Esophagus muscularis mucosa (tissue), 4 donors: Measurements from ENCODE around the gene MAPKAP1. TPM values are rescaled to one million over a fixed set of nuclear protein-coding genes. Genes with fewer than 3 reads are reported as not detected.

Source experiments
- DNase-seq: peaks from one replicate; pipeline ENCODE4 v3.0.0-alpha.2; 2017; ENCODE audit errors: extremely low spot score
- H3K27ac ChIP-seq, 4 donors: fragments of 200-600 bp; sonication (generic); replicated peaks in 1 of 4; 1 replicate in 3 of 4; 2 replicates in 1 of 4; pipeline ENCODE4 v1.5.1; 2016 to 2019; ENCODE audit warnings: mild to moderate bottlenecking in 1 of 4
- H3K27me3 ChIP-seq, 4 donors: fragments of 200-600 bp; sonication (generic); one replicate each; pipeline versions ENCODE4 v1.5.1 to v1.6.0; 2016 to 2019
- H3K36me3 ChIP-seq, 4 donors: fragments of 200-600 bp; sonication (generic); one replicate each; pipeline ENCODE4 v1.5.1; 2016 to 2019
- H3K4me1 ChIP-seq, 4 donors: fragments of 200-600 bp; sonication (generic); one replicate each; pipeline ENCODE4 v1.5.1; 2016 to 2019
- H3K4me3 ChIP-seq, 4 donors: fragments of 200-600 bp; sonication (generic); 1 replicate in 2 of 4; 2 replicates in 2 of 4; pipeline ENCODE4 v1.5.1; 2016 to 2019; ENCODE audit warnings: mild to moderate bottlenecking in 4 of 4, moderate library complexity in 1 of 4
- H3K9me3 ChIP-seq, 4 donors: fragments of 200-600 bp; sonication (generic); 1 replicate in 3 of 4; 2 replicates in 1 of 4; pipeline ENCODE4 v1.5.1; 2016 to 2019
- CTCF ChIP-seq, 3 experiments: fragments of 200-600 bp in 2 of 3; fragments of 450-650 bp in 1 of 3; sonication (generic) in 2 of 3; IDR thresholded peaks; one replicate each; pipeline ENCODE4 v1.5.1; 2017 to 2019; ENCODE audit warnings: antibody characterized with exemption in 3 of 3, mild to moderate bottlenecking in 2 of 3, moderate library complexity in 1 of 3
- EP300 ChIP-seq: sonication (generic); formaldehyde crosslinking; IDR thresholded peaks from one replicate; pipeline ENCODE4 v1.6.1; 2017; ENCODE audit warnings: antibody characterized with exemption
- POLR2A ChIP-seq: fragments of 450-650 bp; IDR thresholded peaks from one replicate; pipeline ENCODE4 v1.6.1; 2017; ENCODE audit warnings: antibody characterized with exemption, moderate library complexity, mild to moderate bottlenecking, low read depth
- POLR2AphosphoS5 ChIP-seq, 2 donors: sonication (generic); formaldehyde crosslinking; IDR thresholded peaks; one replicate each; pipeline ENCODE4 v1.6.1; 2017; ENCODE audit warnings: antibody characterized with exemption in 2 of 2
- WGBS: methylation state at CpG from one replicate; pipeline ENCODE4 v1.1.5; 2018; 5-methylcytosine and 5-hydroxymethylcytosine counted together
- intact Hi-C: fragments of 100-400 bp; cut with DNase I; formaldehyde crosslinking; loops from one replicate; pipeline ENCODE4 v1.15.1; 2023
- total RNA-seq, 4 donors: library from RNA; depleted of rRNA; stranded (reverse); fragments of >200 nt; gene quantifications; one replicate each; pipeline versions ENCODE4 v1.1.0 to v1.2.1, GENCODE V29; 2016

MAPKAP1 gene
- total RNA-seq, 4 donors from 2014 or later: 84.3 to 103 (median 93.4) TPM

DNA sequence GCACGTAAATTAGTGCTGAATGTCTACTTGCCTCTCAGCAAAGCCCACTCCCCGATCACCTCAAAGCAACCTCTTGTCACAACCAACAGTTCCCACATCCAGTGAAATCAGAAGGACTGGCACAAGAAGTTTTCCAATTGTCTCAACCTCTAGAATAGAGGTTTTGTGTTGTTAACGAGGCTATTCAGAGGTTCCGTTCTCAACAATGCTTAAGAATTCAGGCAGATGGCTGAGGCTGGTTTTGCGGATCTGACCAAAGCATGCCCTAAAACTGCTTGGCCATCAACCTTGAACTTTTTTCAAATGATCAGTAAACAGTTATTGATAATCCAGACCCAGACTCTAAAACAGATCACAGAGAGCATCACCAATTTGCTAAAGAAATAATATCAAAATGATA, 52.9 kb downstream of the MAPKAP1 start:
- TF ChIP-seq CTCF (IDR thresholded peaks at IDR 0.05) (no peak), EP300 (no peak), POLR2AphosphoS5 (IDR thresholded peaks at IDR 0.05) (no peak), POLR2A (no peak)
- WGBS: 78% methylated on average over 5 of the region's 5 CpGs
- no peaks in the 10 kb centered on the region for H3K9me3 ChIP-seq
- no peak overlapping the region for H3K27ac ChIP-seq
- H3K36me3 ChIP-seq: no peaks in the 10 kb centered on the region
- intact Hi-C loops: no loop called here
- H3K4me1 ChIP-seq: peaks cover 5 to 36% (median 20%) of the 10 kb centered on the region in 4 donors
- H3K4me3 ChIP-seq: no peak overlapping the region
- DNase-seq: no peak
- no peaks in the 10 kb centered on the region for H3K27me3 ChIP-seq

GRCh38 chr9:125653325-125653724, 53.7 kb downstream of the MAPKAP1 start:
- H3K4me3 ChIP-seq: no peak overlapping the region
- intact Hi-C loops: no loop called here
- whole genome bisulfite sequencing: 98% methylated on average over 3 of the region's 3 CpGs
- no peaks in the 10 kb centered on the region for H3K27me3 ChIP-seq
- H3K9me3 ChIP-seq: no peaks in the 10 kb centered on the region
- no peaks in the 10 kb centered on the region for H3K36me3 ChIP-seq
- DNase-seq: no peak
- TF ChIP-seq CTCF (IDR thresholded peaks at IDR 0.05) (no peak), EP300 (no peak), POLR2AphosphoS5 (IDR thresholded peaks at IDR 0.05) (no peak), POLR2A (no peak)
- H3K4me1 ChIP-seq: peaks cover 5 to 38% (median 20%) of the 10 kb centered on the region in 4 donors
- H3K27ac ChIP-seq: no peak overlapping the region

DNA sequence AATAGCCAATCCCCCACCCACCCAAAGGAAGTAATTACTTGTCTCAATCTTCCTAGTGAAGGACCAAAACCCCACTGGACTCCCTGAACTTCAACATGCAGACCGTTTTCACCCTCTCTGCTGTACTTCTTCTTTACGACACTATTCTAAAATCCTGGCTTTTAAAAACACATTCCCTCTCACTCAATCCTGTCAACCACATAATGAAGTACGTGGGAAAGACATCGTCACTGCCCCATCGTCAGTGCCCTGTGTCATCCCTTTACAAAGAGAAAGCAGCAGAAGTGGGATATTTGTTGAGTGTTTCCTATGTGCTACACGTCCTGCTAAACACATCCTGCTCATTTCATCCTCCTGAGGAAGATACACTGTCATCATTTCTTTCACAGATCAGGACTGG, 54.2 kb downstream of the MAPKAP1 start:
- intact Hi-C loops: no loop called here
- WGBS: 77% methylated on average over 6 of the region's 6 CpGs

GRCh38 chr9:125652233-125652594, 54.8 kb downstream of the MAPKAP1 start:
- no peak for DNase-seq
- Histone ChIP-seq H3K27me3 (no peaks in the 10 kb centered on the region), H3K27ac (no peak overlapping the region), H3K4me3 (no peak overlapping the region), H3K4me1 (peaks cover 8 to 42% (median 27%) of the 10 kb centered on the region in 4 donors), H3K36me3 (no peaks in the 10 kb centered on the region), H3K9me3 (no peaks in the 10 kb centered on the region)
- 70% methylated on average over 2 of the region's 2 CpGs for WGBS
- TF ChIP-seq POLR2A (no peak), EP300 (no peak), POLR2AphosphoS5 (IDR thresholded peaks at IDR 0.05) (no peak), CTCF (IDR thresholded peaks at IDR 0.05) (no peak)
- intact Hi-C loops: no loop called here

More for the DNA sequence above, 54.2 kb downstream of the MAPKAP1 start:
- Histone ChIP-seq H3K27me3 (no peaks in the 10 kb centered on the region), H3K36me3 (no peaks in the 10 kb centered on the region), H3K27ac (no peak overlapping the region), H3K9me3 (no peaks in the 10 kb centered on the region), H3K4me3 (no peak overlapping the region), H3K4me1 (peaks cover 5 to 38% (median 22%) of the 10 kb centered on the region in 4 donors)
- no peak for TF ChIP-seq EP300
- TF ChIP-seq CTCF (IDR thresholded peaks at IDR 0.05): no peak
- TF ChIP-seq POLR2AphosphoS5 (IDR thresholded peaks at IDR 0.05): no peak
- no peak for TF ChIP-seq POLR2A
- DNase-seq: no peak

DNA sequence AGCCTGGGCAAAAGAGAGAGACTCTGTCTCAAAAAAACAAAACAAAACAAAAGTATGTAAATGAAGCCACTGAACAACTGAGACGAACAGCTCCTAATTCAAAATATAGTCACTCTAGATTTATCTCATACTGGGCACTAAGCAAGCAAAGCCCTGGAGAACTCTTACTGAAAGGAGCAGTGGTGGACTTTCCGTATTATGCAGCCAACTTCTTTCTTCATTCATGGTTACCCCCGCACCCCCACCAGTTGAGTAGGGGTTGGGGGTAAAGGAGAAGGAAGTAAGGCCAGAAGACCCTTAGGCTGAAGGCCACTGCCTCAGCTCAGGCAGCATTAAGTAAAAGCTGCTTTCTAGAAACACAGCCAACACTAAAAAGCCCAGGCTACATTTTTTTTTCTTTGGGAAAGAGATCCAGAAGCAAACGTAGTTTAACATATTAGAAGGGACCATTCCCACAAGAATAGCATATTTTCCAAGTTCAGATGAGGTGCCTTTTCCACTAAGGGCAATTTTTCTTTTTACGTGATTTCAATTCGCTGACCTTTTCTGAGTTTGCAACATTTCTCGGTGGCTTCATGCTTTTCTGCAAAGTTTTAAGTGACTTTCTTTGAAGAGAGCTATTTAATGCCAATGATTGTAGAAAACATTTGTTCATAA, 55.3 kb downstream of the MAPKAP1 start:
- DNase-seq: no peak
- Histone ChIP-seq H3K4me1 (peaks cover 13 to 45% (median 32%) of the 10 kb centered on the region in 4 donors), H3K36me3 (no peaks in the 10 kb centered on the region), H3K4me3 (no peak overlapping the region), H3K27ac (no peak overlapping the region), H3K9me3 (no peaks in the 10 kb centered on the region), H3K27me3 (no peaks in the 10 kb centered on the region)
- TF ChIP-seq POLR2AphosphoS5 (IDR thresholded peaks at IDR 0.05): no peak
- no peak for TF ChIP-seq CTCF (IDR thresholded peaks at IDR 0.05)
- no peak for TF ChIP-seq EP300
- TF ChIP-seq POLR2A: no peak
- 75% methylated on average over 7 of the region's 7 CpGs for WGBS
- intact Hi-C loops: no loop called here
